HG03135 (cell line): ENCODE results near the gene CARM1.

Experiments used
- ATAC-seq: cut with Tn5 transposase; IDR thresholded peaks from one replicate; pipeline ENCODE4 v1.9.1; 2021; ENCODE audit warnings: mild to moderate bottlenecking, moderate library complexity; ENCODE audit not compliant: unreplicated experiment

Gene CARM1

DNA sequence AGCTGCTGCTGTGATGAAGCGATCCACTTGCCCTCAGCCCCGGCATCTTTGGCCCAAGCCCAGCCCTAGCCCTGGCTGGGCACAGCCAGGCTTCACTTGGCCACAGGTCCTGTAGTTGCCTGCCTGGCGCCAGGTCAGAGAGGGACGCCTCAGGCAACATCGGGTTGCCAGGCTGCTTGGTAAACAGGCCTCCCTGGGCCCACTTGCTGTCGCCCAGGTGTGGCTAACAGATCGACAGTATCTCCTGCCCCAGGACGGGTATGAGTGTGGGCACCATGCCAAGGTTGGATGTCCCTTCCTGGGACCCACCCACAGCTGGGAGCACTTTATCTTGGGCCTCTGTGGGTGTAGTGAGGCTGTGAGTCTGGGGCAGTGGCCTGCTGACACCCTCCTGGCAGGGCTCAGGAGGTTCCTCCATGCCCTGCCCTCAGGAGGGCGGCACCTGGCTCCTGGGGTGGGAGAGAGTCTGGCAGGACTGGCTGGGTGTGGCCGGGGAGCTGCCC lies 27.8 kb downstream of the CARM1 start:
- ATAC-seq, result no peak

DNA sequence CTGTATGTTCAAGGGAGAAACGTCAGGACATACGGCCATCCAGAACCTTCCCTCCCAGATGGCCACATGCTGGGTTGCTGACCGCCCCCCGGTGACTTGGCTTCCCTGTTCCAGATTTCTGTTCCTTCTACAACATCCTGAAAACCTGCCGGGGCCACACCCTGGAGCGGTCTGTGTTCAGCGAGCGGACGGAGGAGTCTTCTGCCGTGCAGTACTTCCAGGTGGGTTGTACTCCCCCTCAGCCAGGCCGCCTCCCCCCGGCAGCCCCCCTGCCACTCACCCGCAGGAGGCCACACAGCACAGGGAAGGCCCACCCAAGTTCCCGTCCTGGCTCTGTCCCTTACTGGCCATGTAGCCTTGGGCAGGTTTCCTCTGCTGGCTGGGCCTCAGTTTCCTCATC lies 36.6 kb downstream of the CARM1 start:
- no peak for ATAC-seq

DNA sequence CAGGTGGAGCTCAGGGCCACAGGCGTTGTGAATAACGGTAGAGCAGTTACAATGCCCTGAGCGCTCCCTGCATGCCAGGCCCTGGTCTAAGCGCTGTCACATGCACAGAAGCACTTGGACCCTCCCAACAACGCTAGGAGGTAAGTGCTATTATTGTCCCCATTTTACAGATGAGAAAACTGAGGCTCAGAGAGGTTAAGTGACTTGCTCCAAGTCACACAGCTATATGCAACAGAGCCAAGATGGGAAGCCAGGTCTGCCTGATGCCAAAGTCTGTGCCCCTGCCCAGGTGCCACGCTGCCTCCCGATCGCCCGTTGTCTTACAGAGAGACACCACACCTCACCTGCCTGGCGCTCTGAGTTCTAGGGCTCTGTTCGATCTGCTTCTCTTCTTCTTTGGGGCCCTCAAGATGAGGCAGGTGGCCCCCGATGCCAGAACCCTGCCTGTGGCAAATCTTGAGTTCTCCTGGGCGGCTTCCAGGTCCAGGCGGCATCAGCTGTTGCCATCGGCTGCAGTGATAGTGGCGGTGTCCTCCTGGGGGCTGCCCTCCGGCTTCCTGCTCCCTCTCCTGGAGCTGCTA lies 37.1 kb downstream of the CARM1 start:
- no peak for ATAC-seq

DNA sequence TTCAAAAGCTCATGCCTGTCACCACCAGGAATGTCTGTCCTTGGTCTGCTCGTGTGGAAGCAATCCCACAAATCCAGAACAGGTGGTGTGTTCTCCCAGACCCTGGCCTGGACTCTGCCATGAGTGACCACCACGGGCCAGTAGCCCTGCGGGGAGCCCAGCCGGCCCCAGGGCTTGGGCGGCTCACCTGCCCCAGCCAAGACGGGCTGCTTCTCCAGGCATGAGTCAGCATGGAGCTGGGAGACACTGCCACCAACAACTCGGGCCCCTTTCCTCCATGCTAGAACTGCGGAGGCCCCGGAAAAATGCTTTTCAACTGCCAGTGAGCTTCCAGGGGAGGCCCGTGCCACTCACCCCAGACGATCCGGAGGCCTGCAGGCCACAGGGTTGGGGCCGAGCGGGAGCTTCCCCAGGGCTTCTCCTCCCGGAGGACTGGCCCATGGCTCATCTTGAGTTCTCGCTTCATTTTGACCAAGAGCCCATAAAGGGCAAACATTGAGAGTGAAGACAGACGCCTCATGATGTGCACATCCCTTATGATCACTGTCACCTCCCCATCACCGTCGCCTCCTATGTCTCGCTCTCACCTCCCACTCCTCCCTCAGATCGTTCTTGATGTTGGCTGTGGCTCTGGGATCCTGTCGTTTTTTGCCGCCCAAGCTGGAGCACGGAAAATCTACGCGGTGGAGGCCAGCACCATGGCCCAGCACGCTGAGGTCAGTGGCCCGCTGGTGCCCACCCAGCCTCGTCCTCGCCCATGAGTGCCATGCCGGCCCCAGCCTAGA lies 40.4 kb downstream of the CARM1 start:
- no peak for ATAC-seq

DNA sequence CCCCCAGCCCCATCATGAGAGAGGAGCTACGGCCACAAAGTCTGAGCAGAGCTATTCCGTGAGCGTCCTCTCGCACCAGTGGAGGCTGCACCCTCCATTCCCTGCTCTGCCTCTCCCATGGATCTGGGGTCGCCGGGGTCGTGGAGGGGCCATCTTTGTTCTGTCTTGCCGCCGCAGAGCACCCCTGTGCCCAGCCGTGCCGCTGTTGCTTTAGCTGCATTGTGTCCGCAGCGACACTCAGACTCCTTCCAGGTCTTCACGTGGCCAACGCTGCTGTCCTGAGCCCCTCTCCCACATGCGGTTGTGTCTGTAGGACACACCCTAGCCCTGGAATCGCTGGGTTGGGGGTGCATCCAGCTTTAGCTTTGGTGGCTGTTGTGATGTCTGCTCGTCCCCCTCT lies 41.3 kb downstream of the CARM1 start:
- no peak for ATAC-seq

DNA sequence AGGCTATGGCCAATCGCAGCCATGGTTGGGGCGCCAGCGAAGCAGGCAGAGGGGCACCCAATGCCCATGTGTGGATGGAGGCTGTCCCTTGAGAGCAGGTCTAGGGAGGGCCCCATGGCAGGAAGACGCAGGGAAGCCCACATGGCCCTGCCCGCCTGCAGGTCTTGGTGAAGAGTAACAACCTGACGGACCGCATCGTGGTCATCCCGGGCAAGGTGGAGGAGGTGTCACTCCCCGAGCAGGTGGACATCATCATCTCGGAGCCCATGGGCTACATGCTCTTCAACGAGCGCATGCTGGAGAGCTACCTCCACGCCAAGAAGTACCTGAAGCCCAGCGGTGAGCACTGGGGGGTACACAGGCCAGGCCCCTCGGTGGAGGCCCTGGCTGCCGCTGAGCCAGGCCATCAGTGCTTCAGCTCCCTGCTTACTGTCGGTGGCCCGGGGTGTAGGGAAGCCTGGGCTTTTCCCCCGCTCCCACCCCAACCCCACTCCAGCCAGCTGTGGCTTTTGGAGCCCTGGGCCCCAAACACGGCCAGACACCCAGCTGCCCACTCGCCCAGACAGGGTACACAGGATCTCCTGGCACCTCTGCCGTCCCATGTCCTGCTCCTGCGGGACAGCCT lies 42.5 kb downstream of the CARM1 start:
- ATAC-seq, result no peak

DNA sequence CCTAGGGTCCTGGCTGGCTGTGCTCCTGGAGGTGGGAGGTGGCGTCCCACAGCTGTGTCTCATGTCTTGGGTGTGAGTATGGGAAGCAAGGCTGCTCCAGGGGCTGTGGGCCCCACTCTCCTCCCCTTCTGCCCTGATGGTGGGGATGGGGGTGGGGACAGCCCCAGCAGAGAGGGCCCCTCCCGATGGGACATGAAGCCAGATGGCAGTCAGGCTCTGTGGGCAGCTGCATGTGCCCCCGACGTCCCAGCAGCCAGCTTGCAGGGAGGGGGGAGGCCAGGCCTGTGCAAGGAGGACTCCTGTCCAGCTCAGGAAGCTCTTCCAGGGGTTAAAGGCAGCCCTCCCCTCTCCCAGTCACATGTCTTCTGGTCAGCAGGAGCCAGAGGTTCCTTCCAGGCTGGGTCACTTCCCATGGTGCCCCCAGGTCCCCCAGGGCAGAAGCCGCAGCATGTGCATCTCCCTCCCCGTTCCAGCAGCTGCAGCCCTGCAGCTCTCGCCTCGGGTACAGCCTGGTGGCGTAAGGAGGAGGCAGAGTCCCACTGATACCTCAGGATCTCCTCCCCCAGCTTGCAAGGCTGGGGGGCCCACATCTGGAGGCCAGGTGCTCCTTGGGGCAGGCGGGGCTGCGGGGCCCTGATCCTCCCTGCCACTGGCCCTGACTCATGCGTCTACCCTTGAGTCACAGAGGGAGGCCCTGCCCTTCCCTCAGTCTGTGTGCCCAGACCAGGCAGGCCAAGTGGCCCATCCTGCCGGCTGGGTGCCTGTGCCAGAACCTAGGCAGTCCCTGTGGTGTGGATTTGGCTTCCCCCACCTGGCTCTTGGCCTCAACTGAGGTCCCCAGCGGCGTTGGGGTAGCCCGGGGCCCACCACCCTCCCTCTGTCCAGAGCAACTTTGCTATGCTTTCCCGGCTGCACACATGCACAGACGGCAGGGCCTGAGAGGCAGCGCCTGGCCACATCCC lies 44.1 kb downstream of the CARM1 start:
- no peak for ATAC-seq

DNA sequence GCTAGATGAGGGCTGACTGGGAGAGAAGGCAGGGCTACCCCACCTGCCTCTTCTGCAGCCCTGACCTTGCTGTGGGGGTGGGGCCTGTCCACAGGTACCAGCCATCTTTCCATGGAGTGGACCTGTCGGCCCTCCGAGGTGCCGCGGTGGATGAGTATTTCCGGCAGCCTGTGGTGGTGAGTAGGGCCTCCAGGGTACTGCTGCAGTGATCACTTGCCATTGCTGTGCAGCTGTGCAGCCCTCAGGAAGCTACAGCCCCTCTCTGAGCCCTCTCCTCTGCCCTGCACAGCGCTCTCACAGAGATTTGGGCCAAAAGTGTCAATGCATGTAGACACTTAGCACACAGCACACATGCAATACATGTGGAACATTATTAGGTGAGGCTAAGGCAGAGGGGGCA lies 45.2 kb downstream of the CARM1 start:
- ATAC-seq, result no peak

DNA sequence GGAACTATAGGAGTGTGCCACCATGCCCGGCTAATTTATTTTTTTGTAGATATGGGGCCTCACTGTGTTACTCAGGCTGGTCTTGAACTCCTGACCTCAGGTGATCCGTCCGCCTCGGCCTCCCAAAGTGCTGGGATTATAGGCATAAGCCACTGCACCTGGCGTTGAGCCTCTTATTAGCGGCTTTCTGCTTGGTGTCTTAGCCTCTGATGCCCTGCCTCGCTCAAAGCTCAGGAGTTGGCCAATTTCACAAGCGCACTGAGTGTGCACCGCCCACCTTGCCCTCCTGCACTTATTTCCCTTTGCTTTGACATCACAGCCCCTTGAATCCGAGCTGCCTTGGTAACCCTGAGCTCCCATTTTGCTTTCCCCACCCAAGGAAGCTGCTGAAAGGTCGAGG lies 47.0 kb downstream of the CARM1 start:
- ATAC-seq, result no peak

DNA sequence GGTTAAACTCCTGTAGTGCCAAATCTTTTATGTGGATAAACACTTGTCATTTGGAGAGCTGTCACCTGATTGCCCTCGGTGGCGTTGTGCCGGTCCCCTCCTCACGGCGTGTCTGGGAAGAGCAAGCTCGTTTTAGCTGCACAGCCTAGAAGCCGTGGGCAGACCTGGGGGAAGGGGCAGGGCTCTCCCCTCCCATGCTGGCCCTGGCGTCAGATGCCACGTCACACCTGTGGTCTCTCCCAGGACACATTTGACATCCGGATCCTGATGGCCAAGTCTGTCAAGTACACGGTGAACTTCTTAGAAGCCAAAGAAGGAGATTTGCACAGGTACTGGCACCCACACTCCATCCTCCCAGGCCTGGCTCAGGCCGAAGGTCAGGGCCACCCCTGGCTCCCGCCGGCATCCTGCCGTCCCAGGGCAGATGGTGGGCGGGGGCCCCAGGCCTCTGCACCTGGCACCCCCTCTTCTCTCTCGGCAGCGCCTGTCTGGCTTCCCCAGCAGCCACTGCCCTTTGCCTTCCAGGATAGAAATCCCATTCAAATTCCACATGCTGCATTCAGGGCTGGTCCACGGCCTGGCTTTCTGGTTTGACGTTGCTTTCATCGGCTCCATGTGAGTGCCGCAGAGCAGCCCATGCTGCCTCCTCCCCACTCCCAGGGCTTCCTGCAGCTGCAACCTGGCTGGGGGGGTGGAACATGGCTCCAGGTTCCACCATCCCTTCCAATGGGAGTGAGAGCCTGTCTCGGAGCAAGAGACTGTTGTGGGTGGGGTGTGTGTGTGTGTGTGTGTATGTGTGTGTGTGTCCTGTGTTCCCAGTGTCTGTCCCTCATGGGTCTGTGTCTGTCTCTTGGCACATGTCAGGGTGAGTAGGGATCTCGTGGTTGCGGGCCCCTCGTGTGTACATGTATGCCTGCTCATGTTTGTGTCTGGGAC lies 48.3 kb downstream of the CARM1 start:
- ATAC-seq, result no peak

DNA sequence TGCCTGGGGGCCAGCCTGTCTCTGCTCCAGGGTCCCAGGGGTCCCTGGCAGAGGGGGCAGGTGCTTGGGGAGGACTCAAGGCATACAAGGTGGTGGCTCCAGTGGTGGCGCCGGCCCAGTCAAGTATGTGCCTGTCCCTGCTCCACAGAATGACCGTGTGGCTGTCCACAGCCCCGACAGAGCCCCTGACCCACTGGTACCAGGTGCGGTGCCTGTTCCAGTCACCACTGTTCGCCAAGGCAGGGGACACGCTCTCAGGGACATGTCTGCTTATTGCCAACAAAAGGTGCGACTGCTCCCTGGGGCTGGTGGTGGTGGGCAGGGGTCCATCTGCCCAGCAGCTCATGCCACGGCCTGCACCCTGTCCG lies 48.9 kb downstream of the CARM1 start:
- ATAC-seq, result no peak

DNA sequence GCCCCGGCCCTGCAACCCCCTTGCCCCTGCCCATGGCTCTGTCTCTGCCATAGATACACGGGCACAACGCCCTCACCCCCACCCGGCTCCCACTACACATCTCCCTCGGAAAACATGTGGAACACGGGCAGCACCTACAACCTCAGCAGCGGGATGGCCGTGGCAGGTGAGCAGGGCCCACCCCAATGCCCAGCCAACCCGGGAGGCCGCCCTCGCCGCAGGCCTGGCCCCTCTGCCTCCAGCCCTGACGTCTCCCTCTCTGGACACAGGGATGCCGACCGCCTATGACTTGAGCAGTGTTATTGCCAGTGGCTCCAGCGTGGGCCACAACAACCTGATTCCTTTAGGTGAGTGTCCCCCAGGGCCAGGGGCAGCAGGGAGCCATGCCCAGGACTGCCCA lies 49.4 kb downstream of the CARM1 start:
- ATAC-seq, result no peak

DNA sequence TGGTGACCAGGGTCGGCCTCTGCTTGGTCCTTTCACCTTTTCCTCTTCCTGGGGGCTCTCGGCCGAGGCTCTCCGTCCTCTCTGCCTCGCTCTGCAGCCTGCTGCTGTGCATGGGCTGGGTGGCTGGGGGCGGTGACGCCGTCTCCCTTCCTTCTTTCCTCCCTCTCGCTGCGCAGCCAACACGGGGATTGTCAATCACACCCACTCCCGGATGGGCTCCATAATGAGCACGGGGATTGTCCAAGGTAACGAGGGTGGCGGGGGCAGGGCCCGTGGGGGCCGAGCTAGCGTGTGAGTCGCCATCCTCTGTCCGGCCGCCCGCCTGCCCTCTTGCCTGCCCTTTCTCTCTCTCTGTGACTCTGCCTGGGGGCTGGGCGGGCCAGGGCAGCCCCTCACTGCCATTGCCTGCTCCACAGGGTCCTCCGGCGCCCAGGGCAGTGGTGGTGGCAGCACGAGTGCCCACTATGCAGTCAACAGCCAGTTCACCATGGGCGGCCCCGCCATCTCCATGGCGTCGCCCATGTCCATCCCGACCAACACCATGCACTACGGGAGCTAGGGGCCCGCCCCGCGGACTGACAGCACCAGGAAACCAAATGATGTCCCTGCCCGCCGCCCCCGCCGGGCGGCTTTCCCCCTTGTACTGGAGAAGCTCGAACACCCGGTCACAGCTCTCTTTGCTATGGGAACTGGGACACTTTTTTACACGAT lies 50.0 kb downstream of the CARM1 start:
- ATAC-seq, result no peak

DNA sequence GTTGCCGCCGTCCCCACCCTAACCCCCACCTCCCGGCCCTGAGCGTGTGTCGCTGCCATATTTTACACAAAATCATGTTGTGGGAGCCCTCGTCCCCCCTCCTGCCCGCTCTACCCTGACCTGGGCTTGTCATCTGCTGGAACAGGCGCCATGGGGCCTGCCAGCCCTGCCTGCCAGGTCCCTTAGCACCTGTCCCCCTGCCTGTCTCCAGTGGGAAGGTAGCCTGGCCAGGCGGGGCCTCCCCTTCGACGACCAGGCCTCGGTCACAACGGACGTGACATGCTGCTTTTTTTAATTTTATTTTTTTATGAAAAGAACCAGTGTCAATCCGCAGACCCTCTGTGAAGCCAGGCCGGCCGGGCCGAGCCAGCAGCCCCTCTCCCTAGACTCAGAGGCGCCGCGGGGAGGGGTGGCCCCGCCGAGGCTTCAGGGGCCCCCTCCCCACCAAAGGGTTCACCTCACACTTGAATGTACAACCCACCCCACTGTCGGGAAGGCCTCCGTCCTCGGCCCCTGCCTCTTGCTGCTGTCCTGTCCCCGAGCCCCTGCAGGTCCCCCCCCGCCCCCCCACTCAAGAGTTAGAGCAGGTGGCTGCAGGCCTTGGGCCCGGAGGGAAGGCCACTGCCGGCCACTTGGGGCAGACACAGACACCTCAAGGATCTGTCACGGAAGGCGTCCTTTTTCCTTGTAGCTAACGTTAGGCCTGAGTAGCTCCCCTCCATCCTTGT lies 50.7 kb downstream of the CARM1 start:
- no peak for ATAC-seq

DNA sequence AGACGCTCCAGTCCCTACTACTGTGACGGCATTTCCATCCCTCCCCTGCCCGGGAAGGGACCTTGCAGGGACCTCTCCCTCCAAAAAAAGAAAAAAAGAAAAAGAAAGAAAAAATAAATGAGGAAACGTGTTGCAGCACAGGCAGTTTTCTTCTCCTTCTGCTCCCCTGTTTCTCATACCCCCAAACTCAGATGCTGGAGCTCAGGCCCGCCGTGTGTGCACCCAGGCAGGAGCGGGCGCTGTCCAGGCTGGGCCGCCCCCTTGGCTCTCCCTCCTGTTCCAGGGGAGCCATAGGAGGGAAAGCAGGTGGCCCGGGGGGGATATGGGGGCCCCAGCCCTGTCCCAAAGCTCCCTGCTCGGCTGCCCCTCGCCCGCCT lies 51.3 kb downstream of the CARM1 start:
- no peak for ATAC-seq

DNA sequence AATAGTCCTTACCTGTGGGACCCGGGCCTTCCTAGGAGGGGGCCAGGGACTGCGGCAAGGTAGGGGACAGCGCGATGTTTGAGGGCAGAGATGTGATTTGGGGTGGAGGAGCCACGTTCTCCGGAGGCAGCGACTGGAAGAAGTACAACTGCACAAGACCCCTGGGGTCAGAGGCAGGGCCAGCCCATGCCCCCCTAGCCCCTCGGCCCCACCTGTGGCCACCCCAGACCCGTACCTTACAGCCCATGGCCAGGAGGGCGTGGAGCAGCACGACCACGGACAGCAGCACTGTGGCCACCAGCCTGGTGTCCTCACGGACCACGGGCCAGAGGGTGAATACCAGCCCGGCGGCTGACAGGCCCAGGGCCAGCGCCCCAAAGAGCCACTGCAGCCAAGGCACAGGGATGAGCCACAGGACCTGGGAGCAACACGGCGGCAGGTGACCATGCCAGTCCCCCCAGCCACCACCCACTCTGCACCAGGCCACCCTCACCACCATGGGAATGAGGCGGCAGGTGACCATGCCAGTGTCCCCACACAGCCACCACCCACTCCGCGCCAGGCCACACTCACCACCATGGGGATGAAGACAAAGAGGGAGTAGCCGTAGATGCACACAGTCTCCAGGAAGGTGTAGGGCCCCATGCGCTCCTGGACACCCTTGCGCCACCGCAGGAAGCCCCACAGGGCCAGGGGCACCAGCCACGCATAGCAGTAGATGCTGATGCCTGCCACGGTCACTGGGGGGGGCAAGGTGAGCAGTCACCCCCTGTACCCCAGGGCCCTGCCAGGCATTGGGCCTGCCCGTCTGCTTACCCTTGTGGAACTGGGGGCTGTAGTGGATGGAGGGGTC lies 52.1 kb downstream of the CARM1 start:
- no peak for ATAC-seq

DNA sequence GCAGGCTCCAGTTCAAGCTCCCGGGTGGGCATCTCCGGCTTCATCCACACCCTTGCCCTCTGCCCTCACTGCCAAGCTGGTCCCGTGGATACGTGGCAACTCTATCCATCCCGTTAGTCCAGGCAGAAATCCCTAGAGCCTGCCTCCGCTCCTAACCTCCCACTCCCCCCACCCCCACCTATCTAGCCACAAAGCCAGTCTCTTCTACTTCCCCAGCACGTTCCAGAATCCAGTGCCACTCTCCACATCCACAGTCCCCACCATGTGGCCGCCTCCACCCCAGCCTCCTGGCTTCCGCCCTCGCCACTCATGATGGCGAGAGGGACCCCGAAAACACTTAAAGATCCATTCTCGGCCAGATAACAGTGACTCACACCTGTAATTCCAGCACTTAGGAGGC lies 53.2 kb downstream of the CARM1 start:
- no peak for ATAC-seq
